H1 (cell line): ENCODE results near the gene PBX3. TPM values are rescaled to one million over a fixed set of nuclear protein-coding genes. Genes with fewer than 3 reads are reported as not detected.

Experiments
- CHD2 ChIP-seq: IDR thresholded peaks from 2 replicates; pipeline ENCODE4 v1.6.1; 2012; ENCODE audit warnings: low read length, improper control_type of control experiment
- RNF2 ChIP-seq: fragments of 200-900, 300-1000 bp; sonication (generic); IDR thresholded peaks from 2 replicates; pipeline ENCODE4 v1.7.1; 2016; ENCODE audit warnings: borderline replicate concordance, low read depth, mild to moderate bottlenecking, antibody characterized with exemption, low read length; ENCODE audit not compliant: poor library complexity, severe bottlenecking; ENCODE audit errors: missing control alignments
- SRF ChIP-seq: IDR thresholded peaks from 2 replicates; pipeline ENCODE4 v1.6.1; 2011; ENCODE audit warnings: mild to moderate bottlenecking, low read depth, low read length, moderate library complexity
- TEAD4 ChIP-seq: IDR thresholded peaks from 2 replicates; pipeline ENCODE4 v1.6.1; 2012; ENCODE audit warnings: low read depth, low read length, inconsistent platforms, mixed read lengths
- polyA plus RNA-seq, 7 experiments: library from polyadenylated mRNA; depleted of rRNA in 3 of 7; stranded (reverse) in 5 of 7; unstranded in 2 of 7; fragments of >200 nt in 5 of 7; fragments of 200-250 nt in 2 of 7; gene quantifications; 1 replicate in 5 of 7; 2 replicates in 1 of 7; 4 replicates in 1 of 7; pipeline versions ENCODE4 v1.2.1 to v1.2.3, GENCODE V29; 2011 to 2013; ENCODE audit warnings: missing spikeins in 2 of 7, mixed read lengths in 2 of 7
- total RNA-seq: library from RNA; stranded (reverse); fragmentation: NEBNext Ultra II Directional; extraction: Animal tissue kit (Norgen Biotek cat#: 25700); gene quantifications from 2 replicates; pipeline ENCODE4 v1.2.1, GENCODE V29; 2021

Gene PBX3
- total and polyA plus RNA-seq, 2 of the 8 experiments (the other 6 are each of a cell fraction or from before 2014, with no cell fraction given) = 22.7 to 44.3 TPM

- TF ChIP-seq RNF2 = no peak
- TF ChIP-seq SRF = no peak
- no peak for TF ChIP-seq CHD2
- no peak for TF ChIP-seq TEAD4
Observed at GRCh38 chr9:125821078-125821477, 73.9 kb downstream of the PBX3 start (continued).
